Right ventricle myocardium superior (tissue), 1 donor: ENCODE results near the gene STK32C. TPM values are rescaled to one million over a fixed set of nuclear protein-coding genes. Genes with fewer than 3 reads are reported as not detected.
A peak's percentile ranks its signal among the peaks of the same experiment; 100 is the strongest.
"Not testable (repeated sequence)": the region's sequence is repeated elsewhere in the genome, so short reads cannot be mapped to it uniquely, and the experiment has no call there.

ENCODE experiments used
- ATAC-seq: fragments of 200-7000 bp; cut with Tn5 transposase; one replicate; pipeline ENCODE4 v1.9.1; 2020; ENCODE audit warnings: mild to moderate bottlenecking; ENCODE audit not compliant: poor library complexity
- DNase-seq: peaks from one replicate; pipeline ENCODE4 v3.0.0-alpha.2; 2020
- intact Hi-C: fragments of 100-400 bp; cut with DNase I; formaldehyde crosslinking; loops from one replicate; pipeline ENCODE4 v1.11.2; 2022
- total RNA-seq: library from RNA; stranded (reverse); fragmentation: NEBNext Ultra II Directional; extraction: Animal tissue kit (Norgen Biotek cat#: 25700); gene quantifications from one replicate; pipeline ENCODE4 v1.2.1, GENCODE V29; 2021
- donor health status: DM: no; HTN: yes; CAD: no; lungs with severe emphysema.

STK32C gene
- total RNA-seq, 1 donor from 2014 or later: 5.9 TPM

DNA sequence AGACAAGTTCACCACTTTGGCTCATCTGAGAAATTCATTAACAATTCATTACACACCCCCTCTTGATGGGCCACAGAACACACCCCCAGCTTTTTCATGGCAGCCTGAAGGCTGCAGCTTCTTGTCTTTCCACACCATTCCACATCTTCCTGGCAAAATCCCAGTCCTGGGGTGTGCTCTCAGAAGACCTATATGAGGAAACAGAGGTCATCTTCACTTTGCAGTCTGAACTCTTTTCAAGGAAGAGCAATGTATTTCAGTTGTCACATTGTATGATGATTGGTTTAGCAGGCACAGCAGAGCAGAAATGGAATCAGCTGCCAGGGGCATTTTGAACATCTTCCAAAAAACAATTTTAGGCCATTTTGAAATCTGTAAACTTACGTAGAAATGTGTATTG is 16.4 kb upstream of the STK32C start:
- ATAC-seq (no peak), DNase-seq (no peak)
- intact Hi-C loops: no loop called here

GRCh38 chr10:132322586-132323048 is 14.9 kb upstream of the STK32C start:
- no peak for DNase-seq
- intact Hi-C loops: no loop called here
- peak; percentile 29 for ATAC-seq

DNA sequence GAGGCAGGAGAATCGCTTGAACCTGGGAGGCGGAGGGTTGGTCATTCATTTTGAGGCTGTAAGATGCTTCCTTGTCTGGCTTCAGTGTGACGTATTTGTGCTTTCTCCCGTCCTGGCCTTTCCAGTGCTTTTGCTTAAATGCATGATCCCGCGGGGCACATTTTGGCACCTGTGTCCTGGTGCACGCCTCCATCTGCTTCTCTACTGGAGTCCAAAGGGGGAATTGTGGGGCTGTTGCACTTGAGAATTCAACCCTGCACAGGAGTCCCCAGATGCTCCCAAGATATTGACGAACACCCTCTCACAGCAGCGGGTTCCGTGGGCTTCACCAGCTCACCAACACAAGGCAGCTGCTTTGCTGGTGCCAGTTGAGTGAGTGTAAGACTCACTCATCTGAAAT is 14.0 kb upstream of the STK32C start:
- intact Hi-C loops: no loop called here
- DNase-seq: no peak
- no peak for ATAC-seq

- intact Hi-C loops: no loop called here
- no peak for ATAC-seq
- no peak for DNase-seq
Measured at GRCh38 chr10:132320654-132321469, 13.1 kb upstream of the STK32C start.

- intact Hi-C loops: no loop called here
- no peak for DNase-seq
- no peak for ATAC-seq
Measured at GRCh38 chr10:132319853-132320653, 12.3 kb upstream of the STK32C start.

GRCh38 chr10:132317477-132317876 is 9.7 kb upstream of the STK32C start:
- ATAC-seq, DNase-seq, intact Hi-C loops: not testable (repeated sequence)

DNA sequence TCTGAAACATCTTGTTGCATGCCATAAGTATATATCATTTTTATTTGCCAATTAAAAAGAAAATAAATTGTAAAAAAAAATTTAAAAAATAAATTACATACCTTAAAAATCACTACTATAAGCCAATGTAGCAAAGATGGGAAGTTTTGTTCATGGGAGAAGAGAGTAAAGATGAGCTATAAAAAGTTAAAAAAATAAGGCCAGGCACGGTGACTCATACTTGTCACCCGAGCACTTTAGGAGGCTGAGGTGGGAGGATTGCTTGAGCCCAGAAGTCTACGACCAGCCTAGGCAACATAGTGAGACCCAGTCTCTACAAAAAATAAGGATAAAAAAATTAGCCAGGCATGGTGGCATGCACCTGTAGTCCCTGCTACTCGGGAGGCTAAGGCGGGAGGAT is 8.4 kb upstream of the STK32C start:
- no peak for ATAC-seq
- intact Hi-C loops: no loop called here
- DNase-seq: no peak

GRCh38 chr10:132314881-132315280 is 7.1 kb upstream of the STK32C start:
- ATAC-seq, intact Hi-C loops, DNase-seq: not testable (repeated sequence)

DNA sequence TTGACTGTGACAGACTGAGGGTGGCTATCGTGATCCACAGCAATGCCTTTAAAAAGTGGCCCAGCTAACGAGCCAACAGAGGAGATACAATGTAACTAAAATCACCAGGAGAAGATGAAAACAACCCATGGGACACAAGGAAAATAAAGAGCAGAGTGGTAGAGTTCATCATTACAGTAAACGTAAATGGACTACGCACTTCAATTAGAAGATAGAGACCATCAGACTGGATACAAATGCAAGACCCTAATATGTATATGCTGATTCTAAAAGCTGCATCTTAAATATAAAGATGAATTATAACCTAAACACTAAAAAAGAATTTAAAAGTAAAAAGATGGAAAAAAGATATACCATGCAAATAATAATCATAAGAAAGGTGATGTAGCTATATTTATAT is 6.6 kb upstream of the STK32C start:
- ATAC-seq (no peak), DNase-seq (no peak)
- intact Hi-C loops: no loop called here

GRCh38 chr10:132313865-132314264 is 6.1 kb upstream of the STK32C start:
- intact Hi-C loops: no loop called here
- DNase-seq (no peak), ATAC-seq (no peak)

GRCh38 chr10:132313305-132313704 is 5.6 kb upstream of the STK32C start:
- intact Hi-C loops: no loop called here
- no peak for ATAC-seq
- no peak for DNase-seq

GRCh38 chr10:132311338-132311939 is 3.7 kb upstream of the STK32C start:
- ATAC-seq (no peak), DNase-seq (no peak)
- intact Hi-C loops: no loop called here

- ATAC-seq (no peak), DNase-seq (no peak)
- intact Hi-C loops: no loop called here
Measured at GRCh38 chr10:132310701-132311337, 3.1 kb upstream of the STK32C start.

DNA sequence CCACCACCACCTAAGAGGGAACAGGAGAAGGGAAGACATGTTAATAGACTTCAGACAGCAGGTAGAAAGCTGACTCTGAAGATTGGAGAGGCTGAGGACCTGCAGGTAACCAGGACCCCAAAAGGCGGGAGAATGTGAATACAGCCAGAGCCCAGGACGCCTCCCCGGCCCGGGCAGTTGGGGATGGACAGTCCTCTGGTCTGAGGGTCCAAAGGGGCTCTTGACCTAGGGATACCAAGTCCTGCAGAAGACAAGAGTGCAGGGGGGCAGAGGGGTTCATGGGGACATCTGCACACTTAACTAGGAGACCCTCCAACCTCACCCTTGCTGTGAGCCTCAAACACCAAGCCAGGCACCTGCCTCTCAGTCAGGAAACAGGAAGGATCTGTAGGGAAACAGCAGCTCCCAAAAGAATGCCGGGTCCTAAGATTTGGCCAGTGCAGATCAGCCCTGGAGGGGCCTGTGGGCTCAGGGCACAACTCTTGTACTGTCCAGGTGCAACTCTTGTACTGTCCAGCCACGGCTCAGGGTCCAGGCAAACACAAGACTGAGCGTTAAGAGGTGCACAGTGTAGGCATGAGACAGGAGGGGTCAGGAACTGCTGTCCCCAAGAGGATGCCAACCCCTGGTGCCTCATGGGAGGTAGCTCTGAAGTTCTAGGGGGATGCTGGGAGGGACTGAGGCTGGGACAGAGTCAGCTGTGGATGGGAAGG is 2.3 kb upstream of the STK32C start:
- ATAC-seq: no peak
- intact Hi-C loops: no loop called here
- no peak for DNase-seq

DNA sequence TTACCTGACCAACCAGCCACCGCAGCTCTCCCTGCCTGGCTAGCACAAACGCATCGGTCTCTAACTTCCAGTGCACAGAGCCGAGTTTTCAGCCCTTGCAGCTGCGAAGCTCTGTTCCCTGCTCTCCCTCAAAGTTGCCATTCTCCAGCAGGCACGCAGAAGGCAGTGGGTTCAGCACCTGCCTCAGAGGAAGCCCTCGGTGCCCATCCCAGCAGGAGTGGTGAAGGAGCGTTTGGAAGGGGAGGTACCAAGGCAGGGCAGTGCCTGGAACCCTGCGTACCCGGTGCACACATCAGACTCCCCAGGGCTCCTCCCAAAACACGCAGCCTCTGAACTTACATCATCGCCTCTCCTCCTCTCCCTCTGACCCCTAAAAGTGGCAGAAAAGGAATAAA is 1.7 kb upstream of the STK32C start:
- intact Hi-C loops: no loop called here
- DNase-seq (no peak), ATAC-seq (no peak)

GRCh38 chr10:132308587-132309470 is 1.1 kb upstream of the STK32C start:
- intact Hi-C loops: no loop called here
- peak; percentile 60 for DNase-seq
- ATAC-seq: peak; percentile 12

DNA sequence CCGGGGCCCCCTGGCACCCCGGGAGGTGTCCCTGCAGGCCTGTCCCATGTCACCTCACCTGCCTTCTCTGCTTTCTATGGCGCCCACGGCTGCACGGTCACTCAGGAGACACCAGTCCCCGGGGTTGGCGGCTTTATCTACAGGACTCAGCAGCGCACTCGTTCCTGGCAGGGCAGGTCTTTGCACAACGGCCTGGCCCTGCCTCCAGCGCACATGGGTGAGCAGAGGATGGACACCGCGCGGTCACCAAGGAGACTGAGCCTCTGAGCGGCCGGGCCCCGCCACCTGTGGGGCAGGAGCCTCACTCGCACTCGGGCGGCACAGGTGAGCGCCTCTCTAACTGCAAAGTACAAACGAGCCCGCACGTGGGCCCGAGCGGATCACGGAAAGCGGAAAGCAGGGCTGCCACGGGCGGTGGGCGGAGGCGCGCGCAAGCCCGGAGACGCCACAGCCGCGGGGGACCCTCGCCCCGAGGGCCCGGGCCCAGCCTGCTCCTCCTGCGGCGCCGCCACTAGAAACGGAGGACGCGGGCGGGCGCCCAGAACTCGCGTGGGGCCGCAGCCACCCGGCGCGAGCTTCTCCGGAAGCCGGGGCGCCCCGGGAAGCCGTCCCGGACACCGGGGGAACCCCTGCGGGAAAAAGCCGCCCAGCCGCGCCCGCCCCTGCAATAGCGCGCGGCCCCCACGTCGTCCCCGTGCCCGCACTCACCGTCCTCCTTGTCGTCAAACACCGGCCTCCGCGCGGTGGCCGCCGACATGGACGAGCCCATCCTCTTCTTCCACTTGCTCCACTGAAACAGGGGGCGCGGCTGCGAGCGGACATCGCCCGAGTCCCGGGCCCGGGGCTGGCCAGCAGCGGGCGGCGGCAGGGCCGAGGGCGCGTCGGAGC is 642 bp downstream of the STK32C start:
- DNase-seq (peak; percentile 62), ATAC-seq (no peak)
- intact Hi-C loops: no loop called here
